GM18861 (cell line): ENCODE measurements around the gene SNX22.
A peak's percentile ranks its signal among the peaks of the same experiment; 100 is the strongest.

ENCODE experiments used
- ATAC-seq: cut with Tn5 transposase; IDR thresholded peaks from one replicate; pipeline ENCODE4 v1.9.1; 2021; ENCODE audit not compliant: unreplicated experiment

SNX22 gene

DNA sequence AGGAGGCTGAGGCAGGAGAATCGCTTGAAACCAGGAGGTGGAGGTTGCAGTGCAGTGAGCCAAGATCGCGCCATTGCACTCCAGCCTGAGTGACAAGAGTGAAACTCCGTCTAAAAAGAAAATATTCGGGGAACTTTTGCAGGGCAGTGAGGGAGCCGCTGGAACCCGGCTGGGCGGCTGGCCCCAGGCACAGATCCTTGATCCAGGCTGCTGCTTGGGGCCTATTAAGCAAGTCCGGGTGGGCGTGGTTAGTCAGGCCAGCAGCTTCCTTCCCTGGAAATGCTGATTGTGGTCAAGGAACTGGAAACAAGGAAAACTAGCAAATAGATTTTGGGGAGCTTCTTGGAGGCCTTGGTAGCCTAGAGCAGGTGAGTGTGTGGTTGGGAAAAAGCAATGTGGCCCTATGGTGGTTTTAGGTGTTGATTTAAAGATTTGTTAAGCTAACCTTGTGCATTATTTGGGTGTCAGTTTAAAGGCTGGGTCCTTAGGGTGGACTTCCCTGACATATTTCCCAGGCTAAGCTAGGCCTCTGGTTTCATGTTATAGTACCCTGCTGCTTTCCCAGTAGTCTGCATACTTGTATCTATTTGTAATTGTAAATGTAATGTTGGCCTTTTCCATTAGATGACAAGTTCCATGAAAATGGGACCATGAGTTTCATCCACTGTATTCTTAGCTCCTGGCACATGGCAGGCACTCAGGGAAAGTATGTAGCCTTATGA is 17.7 kb upstream of the SNX22 start:
- no peak for ATAC-seq

DNA sequence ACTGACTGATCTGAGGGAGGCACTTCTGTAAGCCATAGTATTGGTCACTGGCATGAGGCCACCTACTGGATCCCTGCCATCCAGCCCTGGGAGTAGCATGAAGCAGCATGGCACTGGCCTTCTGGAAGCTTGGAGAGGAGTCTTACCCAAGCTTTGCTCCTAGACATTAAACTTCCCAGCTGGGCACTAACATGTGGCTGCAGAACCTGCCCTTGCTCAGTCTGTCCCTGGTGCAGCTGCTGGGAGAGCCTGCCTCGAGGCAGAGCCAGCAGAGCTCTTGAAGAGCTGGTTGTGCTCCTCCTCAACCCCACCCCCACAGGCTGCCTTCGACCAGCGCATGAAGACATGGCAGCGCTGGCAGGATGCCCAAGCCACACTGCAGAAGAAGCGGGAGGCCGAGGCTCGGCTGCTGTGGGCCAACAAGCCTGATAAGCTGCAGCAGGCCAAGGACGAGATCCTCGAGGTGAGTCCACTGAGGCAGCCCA is 17.1 kb upstream of the SNX22 start:
- no peak for ATAC-seq

DNA sequence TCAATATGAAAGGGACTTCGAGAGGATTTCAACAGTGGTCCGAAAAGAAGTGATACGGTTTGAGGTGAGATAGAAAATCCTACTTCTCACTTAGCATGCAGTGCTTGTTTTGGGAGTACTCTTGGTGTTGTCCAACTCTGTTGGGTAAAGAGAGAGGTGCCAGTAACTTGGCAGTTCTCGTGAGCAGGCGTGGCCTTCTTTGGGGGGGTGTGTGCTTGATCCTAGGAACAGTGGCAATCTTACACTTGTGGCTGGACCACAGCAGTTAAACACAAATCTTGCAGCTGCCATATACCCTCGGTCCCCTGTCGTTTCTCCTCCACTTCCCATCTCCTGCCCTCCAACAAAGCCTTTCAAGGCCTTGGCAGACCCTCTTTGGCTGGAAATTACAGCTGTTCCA is 15.2 kb upstream of the SNX22 start:
- no peak for ATAC-seq

DNA sequence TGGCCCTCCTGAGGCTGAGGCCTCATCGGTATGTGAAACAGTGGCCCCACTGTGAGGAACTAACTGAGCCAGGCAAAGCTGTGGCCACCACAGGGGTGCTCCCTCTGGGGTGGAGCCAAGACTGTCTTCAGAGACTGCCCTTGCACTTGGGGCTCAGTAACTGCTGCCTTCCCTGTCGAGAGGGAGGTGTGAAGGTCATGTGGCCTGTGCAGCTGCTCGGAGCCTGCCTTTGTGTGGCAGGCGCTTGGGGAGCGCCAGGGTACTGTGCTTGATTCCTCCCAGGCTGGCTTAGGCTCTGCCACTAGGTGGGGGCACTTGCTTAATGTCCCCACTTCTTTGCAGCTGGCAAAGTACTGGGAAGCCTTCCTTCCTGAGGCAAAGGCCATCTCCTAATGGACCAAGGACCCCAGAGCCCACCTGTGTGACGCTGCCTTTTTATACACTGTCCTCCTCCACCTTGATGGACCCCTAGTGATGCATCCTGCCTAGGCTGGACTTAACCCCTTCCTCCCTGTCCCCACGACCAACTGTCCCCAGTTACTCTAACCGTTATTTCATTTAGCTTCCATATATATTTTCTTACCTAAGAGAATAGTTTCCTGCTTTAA is 14.2 kb upstream of the SNX22 start:
- no peak for ATAC-seq

DNA sequence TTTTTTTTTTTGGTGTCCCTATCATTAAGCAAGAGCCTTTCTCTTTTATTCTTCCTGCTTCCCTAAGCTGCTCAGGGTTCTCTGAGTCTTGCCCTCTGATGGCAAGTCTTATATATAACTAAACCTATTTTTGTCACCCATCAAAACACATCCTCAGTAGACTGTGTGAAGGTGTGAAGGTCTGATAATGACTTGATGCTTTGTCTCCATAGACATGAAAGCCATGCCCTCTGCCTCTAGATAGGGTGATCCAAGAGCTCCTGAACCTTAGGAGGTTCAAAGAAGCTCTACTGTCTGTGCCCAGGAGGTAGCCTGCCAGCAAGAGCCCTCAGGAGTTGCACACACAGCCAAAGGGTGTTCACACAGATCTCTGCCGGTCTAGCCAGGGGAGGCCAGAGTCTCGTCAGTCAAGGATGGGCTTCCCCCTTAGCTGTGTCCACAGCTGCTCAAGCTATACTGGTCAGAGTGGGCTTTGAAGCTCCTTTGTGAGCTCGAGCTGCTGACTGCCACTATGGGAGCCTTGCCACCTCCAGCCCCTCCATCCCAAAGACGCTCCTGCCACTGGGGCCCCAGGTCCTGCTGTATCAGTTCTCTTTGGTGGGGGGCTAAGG is 13.1 kb upstream of the SNX22 start:
- no peak for ATAC-seq

DNA sequence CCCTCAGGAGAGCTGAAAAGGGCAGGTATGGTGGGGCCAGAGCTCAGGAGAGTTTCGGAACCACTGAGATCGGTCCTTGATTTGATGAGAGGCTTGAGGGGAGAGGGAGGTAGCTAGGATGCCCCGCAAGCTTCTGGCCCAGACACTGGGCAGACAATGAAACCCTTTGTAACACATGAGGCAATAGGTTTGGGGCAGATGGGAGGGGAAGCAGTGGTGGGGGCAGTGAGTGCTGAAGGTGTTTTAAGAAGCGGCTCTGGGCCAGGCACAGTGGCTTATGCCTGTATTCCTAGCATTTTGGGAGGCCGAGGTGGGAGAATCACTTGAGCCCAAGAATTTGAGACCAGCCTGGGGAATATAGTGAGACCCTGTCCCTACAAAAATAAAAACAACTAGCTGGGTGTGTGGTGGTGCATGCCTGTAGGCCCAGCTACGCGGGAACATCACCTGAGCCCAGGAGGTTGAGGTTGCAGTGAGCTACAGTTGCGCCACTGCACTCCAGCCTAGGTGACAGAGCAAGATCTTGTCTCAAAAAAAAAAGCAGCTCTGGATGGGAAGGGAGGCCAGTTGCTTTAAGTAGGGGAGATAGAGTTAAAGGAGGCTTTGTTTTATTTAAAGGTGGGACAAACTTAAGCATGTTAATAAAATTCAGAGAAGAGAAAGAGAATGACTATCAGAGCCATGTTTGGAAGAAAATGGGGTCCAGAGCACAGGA is 9.6 kb upstream of the SNX22 start:
- ATAC-seq, result no peak

DNA sequence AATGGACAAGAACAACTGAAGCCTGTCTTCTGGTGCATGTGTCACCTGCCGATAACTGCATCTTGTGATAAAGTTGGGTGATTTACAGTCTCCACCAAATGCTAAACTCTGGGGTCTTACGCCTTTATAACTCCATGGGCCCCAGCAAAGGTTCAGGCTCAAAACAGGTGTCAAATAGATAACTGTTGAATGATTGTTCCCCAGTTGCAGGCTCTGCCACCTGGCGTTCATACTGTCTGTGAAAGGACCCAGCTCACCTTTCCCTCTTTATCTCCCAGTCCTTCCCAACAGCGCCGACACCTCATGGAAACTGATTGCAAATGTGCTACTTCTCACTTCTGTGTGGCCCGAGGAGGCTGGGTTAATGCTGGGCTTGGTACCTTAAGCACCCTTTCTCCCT is 8.3 kb upstream of the SNX22 start:
- ATAC-seq, result no peak

DNA sequence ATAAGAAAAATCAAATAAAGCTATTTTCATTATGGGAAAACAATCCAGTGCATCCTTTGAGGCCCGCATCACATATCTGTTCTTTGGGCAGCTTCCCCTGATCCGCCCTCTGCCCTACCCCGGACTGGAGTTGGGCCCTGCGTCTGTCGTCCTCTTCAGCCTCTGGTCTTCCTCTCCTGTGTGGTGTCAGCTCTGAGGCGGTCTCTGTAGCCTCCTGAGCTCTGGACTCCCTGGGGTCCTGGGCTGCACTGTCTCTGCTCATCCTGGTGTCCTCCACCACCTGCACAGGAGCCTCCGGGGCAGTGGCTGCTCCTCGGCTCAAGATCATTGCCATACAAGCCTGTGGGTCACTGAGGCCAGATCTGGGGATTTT is 7.4 kb upstream of the SNX22 start:
- ATAC-seq, result peak; percentile 24

DNA sequence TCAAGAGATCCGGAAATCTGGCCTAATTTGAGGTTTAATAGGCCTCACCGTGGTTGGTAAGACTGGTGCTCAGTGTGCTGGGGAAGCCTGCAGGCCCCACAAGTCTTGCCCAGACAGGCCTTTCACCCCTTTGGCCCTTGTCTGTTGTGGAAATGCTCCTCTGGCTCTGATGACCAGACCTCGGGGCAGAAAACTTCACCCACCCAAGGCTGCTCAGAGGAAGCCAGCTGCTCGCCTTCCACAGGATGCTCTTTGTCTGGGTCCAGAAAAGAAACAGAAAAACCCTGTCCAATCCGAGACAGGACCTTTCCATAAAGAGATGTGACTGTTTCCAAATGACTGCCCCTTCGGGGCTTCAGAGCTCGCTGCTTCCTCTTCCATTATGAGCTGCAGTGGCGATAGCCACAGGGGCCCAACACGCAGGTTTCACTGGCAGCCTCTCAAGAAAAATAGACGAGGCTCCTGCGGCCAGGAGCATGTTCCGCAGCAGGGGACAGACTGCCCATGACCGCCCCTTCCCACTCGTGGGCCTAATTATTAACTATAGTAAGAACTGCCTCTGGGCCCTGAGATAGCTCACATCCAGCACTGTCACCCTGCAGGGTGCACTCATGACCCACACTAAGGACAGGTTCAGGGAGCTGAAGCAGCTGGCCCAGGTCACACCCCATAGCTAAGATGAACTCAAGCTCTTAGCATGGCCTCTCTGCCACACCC is 6.8 kb upstream of the SNX22 start:
- peak; percentile 60 for ATAC-seq

DNA sequence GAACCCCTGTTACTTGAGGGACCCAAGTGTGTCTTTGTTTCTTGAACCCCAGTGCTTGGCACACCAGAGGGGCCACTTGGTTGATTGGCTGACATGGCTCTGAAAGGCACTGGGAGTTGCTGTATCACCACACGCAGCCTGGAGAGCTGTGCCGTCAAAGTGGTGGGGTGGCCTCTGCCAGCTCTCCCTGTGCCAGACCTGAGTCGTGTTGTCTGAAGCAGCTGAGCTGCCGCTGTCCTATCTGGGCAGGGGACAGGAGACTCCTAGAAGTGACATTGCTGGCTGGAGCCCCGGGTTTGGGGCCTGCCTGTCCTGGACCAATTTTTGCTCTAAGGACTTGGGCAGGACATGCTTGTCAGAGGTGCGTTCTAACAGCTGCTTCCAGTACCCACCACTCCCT is 5.5 kb upstream of the SNX22 start:
- ATAC-seq, result no peak

DNA sequence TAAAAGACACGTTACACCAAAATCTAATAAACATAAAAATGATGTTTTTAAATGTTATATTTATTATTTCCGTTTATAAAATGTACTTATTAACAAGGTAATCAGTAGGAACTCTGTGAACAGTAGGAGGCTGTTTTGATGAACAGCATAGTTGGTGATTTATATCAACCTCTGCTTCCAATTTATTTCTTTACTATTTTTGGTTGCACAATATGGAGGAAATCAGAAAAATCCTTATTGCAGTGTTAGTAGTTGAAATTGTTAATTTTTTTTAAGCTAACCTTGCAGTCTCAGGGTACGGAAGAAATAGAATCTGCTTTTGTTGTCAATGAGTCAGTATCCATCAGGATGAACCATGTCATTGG is 5.0 kb upstream of the SNX22 start:
- no peak for ATAC-seq

DNA sequence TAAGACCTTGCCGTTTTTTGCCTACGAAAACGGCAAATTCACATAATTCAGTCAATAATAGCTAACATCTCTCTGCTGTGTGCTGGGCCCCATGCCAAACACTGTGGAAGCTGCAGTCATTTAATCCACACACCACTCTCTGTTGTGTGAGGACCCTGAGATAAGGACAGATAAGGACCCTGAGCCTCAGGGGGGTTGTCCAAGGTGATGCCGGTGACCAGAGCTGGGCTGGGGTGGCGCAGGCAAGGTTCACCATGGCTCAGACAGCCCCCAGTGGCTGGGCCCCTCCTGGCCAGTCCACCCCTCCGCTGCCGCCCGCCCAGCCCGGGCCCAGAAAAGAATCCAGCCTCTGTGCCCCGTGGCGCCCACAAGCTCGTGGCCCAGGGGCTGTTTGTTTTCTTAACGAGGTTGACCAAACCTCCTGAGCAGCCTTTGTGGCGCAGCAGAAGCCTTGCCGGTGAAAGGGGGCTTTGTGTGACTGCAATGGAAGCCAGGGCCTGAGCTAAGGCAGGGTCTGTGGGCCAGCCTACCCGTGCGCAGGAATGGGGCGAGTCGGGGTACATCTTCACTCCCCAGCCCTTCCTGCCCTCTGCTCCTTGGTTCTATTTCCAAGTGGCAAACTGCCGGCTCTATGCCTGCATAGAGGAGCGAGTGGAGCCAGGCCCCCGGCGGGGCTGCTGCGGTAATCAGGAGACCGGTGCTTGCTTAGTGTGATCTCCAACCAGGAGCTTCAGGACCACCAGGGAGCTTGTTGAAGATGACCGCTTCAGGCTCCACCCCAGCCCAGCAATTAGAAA is 4.4 kb upstream of the SNX22 start:
- no peak for ATAC-seq

DNA sequence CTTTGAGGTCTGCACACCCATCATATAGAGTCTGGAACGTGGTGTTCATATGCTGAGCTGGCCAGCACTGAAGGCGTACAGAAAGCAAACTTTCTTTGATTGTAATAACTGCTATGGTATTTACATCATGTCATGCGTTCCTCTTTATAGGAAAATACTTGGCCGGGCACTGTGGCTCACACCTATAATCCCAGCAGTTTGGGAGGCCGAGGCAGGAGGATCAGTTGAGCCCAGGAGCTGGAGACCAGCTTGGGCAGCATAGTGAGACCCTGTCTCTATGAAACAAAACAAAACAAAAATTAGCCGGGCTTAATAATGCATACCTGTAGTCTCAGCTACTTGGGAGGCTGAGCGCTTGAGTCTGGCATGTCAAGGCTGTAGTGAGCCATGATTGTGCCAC is 3.4 kb upstream of the SNX22 start:
- no peak for ATAC-seq

DNA sequence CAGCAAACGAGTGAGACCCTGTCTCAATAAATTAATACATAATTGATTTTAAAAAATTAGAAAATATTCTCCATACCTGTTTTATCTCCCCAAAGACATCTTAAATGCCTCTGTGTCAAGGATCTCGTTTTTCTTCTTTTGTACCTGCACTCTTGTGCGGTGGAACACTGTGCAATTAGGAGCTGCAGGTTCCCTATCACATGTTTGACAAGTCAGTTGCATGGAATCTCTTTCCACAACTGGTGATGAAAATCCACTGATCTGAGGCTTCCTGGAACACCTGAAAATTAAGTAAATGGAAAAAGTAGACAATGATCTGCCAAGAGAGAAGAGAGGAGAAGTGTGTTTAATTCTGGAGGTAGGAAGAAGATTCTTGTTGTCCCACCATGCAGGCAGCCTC is 3.0 kb upstream of the SNX22 start:
- no peak for ATAC-seq

DNA sequence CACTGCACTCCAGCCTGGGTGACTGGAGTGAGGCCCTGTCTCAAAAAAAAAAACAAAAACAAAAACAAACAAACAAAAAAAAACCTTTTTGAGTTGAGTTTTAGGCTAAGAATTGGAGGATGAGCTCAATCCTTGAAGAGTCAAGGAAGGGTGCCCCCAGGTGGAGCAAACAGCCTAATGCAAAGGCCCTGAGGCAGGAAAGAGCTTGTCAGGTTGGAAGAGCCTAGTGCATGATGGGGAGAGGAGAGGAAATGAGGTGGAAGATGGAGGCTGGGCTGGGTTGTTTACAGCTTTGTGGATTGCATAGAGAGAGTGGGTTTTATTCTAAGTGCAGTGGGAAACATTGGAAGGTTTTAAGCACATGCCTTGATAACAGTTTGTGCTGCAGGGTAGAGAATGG is 2.1 kb upstream of the SNX22 start:
- no peak for ATAC-seq

DNA sequence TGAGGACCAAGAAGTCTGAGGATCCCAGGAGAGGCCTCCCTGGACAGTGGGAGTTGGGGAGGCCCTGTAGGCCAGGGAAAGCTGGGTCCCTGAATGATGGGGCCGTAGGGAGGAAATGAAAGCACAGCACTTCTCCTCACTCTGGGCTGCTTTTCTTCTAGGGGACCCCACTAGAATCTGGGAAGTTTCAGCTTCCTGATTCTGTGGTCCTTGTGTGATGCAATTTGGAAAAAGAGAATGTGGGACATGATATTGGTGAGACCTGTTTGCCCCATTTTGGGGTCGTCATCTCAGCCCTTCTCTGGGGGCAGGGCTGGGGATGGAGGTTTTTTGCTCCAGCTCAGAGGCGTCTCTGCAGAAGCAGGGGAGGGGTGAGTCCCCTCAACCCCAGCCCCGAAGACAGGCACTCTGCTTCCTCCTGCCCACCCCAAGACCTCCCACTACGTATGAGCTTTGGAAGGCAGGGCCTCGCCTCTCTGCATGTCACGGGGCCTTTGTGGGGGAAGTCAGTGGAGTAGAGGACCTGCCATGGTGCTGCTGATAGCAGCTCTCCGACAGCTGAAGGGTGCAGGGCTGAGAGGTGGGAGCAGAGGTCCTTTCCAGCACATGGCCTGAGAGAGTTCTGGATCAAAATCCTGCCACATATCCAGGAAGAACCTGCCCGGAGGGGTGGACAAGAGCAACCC is 1.5 kb upstream of the SNX22 start:
- ATAC-seq, result no peak

DNA sequence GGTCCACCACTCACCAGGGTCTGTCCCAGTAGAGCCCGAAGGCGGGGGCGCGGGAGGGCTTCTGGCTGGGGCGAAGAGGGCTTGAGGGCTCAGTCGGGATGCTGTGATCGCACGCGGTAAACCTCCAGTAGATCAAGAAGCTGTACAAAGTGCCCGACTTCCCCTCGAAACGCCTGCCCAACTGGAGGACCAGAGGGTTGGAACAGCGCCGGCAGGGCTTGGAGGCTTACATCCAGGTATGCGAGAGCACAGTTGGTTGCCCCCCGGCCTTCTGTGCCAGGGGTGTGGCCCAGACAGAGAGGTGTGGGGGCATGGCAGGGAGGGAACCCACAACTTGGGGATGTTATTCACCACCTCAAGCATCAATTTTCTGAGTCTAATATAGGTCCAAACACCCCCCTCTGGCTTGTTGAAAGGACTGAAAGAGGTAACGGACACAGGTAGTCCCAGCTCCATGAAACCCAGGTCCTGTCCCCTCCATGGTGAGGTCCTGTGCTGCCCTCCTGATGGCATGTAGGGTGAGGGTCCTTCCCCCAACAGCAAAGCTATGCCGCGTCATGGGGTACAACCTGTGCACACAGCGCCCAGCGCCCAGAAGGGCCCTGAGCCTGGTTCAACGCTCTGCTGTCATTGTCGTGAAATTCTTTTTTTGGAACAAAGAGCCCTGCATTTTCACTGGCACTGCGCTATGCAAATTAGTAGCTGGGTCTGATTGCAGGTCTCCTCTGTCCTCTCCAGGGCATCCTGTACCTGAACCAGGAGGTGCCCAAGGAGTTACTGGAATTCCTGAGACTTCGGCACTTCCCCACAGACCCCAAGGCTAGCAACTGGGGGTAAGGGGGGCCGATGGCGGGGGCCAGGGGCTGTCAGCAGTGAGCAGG is 1.2 kb downstream of the SNX22 start:
- peak; percentile 10 for ATAC-seq

DNA sequence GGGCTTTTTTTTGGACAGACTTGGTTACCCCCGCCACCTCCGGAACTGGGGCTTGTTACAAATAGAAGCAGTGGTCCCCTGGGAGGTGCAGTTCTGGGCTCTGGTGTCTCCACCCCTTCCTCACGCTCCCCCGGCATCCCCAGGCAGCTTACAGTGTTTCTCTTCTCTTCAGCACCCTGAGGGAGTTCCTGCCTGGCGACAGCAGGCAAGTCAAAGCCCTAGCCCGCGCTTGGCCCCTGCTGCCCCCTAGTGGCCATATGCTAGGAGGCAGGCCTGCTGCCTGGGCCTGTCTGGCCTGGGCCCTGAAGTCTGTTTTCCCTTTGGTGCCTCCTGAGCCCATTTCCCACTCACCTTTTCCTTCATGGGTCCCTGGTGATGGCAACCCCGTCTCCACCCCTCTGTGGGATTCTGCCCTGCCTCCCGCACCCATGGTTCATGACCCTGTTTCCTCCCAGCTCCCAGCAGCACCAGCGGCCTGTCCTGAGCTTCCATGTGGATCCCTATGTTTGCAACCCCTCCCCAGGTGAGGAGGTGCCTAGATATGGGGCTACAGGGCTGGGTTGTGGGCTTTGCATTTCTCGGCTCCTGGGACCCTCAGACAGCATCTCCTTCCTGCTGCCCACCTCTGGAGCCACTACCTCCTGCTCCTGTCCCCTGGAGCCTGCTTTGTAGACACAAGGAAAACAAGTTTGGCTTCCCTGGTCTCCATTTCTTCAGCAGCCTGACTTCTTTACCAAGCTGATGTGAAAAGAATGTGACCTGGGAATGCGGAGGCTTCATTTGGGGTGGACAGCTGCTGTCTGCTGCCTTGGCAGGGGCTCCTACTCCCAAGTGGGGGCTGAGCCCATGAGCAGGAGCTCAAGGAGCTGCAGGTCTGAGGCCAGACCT is 2.2 kb downstream of the SNX22 start:
- peak; percentile 50 for ATAC-seq
